ENCODE measurements around the gene NBAS.
"Not testable (repeated sequence)": the region's sequence is repeated elsewhere in the genome, so short reads cannot be mapped to it uniquely, and the experiment has no call there.

The NBAS gene

DNA sequence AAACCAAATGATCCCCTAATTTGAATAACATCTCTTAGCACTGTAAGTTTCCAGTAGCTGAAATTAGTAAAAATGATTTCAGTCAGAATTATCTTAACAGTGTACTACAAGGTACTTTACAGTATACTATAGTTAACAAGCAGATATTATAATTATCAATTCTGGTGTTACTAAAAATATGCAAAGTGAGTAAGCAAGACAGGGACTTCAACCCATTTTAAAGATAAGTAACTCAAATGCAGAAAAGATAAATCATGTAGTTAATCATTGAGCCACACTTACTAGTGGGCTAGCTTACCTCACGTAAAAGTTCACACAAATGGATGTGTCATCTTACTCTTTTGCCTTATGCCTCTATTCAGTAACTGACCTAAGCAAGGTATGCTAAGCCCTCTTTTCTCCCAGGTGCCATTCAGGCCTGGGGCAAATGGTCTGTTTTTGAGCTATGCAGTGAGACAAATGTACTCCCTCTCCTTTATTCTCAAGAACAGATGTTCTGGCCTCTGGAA, 101.0 kb downstream of the NBAS start:
- DNase-seq (ENCODE audit: low read depth in 2 of 2) = no peak

DNA sequence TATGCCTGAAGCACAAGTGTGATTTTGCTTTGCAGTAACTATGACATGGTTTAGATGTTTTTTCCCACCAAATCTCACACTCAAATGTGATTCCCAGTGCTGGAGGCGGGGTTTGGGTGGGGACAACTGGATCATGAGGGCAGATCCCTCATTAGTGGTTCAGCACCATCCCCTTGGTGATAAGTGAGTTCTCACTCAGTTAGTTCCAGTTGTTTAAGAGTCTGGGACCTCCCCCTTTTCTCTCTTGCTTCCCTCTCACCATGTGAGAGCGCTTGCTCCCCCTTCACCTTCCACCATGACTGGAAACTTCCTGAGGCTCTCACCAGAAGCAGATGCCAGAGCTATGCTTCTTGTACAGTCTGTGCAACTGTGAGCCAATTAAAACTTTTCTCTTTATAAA, 102.9 kb downstream of the NBAS start:
- DNase-seq (ENCODE audit: low read depth in 2 of 2) = no peak

DNA sequence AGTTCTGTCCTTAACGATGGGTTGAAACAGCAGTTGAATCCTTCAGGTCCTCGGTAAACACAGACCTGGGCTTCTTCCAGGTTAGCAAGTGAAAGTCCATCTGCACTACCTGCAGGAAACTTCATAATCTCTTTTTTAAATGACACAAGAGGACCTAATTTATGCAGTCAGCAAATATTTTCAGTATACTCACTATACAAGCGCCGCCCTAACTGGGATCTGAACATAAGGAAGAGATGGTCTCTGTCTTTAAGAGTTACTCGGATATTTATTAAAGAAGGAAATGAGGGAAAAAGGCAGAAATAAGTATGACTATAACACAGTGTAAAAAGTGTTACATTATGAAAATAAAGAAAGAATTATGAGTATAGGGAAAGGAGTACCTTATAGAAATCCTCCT, 103.3 kb downstream of the NBAS start:
- DNase-seq (ENCODE audit: low read depth in 2 of 2) = no peak

DNA sequence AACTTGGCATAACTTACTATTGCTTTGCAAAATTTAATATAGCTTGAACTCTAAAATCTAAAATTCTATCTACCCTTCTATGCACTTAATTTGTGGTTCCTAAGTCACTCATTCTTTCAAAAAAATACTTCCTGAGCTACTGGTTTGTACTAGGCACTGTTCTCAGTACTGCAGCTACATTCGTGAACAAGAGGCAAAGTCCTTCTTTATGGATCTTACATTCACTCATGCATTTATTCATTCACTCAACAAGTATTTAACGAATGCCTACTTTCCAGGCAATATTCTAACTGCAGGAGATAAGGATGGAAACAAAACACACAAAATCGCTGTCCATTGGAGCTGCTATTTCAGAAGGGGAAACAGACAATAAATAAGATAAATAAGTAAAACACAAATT, 104.8 kb downstream of the NBAS start:
- DNase-seq (ENCODE audit: low read depth in 2 of 2) = no peak

DNA sequence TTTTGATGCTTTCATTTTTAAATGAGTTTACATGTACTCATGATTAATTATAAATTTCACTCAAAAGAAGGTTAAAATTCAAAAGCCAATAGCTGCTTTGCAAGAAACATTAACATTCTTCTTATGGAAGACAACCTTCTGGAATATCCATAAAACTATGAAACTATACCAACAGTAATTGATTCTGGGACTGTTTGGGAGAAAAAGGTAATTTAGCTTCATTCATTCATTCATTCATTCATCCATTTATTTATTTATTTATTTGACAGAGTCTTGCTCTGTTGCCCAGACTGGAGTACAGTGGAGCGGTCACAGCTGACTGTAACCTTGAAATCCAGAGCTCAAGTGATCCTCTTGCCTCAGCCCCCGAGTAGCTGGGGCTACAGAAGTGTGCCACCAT, 110.3 kb downstream of the NBAS start:
- no peak for DNase-seq (ENCODE audit: low read depth in 2 of 2)

DNA sequence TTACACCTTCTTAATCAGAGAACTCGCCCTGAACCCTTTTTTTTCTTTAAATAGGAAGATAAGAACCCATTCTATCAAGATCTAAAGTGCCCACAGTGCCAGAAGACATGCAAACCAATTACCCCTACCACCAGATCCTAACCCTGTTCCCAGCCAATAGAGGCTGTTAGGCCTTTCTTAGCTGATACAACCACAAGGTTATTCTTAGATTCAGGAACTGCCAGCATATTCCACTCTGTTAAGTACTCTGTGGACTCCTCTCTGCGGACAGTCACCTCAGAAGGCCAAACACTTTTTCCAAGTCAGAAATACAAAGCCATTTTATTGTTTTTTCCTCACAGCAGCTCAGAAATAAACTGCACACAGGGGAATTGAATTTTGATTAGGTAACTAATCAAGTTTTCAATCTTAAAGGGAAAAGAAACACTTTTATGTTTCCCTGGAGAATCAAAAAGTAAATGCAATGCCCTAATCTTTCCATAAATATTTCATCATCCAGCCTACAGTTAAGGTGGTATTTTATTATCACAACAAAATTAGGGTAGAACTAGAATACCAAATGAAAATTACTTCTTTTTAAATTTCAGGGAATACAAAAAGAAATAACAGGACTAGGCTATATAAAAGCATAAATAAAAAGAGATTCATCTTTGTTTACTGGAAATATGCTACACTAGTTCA, 111.4 kb downstream of the NBAS start:
- DNase-seq (ENCODE audit: low read depth in 2 of 2) = no peak

DNA sequence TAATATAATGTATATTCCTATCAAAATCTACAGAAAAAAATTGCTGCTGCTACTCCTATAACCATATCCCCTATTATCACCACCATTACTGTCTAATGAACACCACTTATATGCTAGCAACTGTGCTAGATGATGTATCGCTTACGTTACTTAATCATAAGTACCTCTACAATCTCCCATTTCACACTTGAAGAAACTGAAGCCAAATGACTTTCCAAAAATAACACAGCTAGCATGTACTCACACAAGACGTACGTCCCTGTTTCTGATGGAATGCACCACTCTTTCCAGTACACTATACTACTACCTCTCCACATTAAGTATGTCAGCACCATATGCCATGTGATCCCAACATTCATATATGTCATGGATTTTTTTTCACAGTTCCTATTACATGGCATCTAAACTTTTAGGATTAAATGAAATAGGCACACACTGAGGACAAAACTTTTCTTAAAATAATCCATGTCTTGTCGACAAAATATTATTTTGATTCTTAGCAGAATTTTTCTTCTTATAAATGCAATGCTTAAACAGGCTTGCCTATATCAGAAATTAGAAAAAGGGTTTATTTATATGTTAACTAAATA, 112.8 kb downstream of the NBAS start:
- no peak for DNase-seq (ENCODE audit: low read depth in 2 of 2)

DNA sequence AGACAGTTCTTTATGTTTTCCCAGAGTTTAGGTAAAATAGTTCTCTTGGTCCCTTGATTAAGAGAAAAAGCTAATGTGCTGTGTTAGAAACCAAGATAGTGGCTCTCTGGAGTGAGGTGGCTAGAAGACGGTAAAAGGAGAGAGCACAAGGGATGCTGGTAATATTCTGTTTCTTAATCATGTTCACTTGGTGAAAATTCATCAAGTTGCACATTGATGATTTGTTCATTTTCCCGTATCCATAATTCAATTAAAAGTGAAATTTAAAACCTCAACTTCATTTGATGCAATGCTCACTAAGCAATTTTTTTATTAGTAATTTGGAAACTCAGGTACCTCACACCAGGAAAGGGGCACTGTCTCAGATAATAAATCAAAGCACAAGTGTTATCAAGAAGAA, 113.8 kb downstream of the NBAS start:
- no peak for DNase-seq (ENCODE audit: low read depth in 2 of 2)

DNA sequence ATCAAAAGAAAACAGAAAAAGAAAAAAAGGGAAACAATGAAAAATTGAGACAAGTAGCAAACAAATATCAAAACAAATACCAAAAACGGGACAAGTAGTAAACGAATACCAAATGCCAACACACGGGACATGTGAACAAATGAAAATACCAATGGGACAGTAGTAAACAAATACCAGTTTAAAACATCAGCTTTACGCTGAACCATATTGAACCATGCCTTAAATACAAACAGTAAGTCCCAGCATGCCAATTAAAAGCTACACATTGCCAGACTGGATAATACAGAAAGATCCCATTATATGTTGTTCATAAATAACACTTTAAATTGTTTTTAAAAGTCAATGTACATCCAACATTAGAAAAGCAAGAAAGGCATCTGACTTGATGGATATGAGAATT, 114.2 kb downstream of the NBAS start:
- DNase-seq (ENCODE audit: low read depth in 2 of 2) = no peak

DNA sequence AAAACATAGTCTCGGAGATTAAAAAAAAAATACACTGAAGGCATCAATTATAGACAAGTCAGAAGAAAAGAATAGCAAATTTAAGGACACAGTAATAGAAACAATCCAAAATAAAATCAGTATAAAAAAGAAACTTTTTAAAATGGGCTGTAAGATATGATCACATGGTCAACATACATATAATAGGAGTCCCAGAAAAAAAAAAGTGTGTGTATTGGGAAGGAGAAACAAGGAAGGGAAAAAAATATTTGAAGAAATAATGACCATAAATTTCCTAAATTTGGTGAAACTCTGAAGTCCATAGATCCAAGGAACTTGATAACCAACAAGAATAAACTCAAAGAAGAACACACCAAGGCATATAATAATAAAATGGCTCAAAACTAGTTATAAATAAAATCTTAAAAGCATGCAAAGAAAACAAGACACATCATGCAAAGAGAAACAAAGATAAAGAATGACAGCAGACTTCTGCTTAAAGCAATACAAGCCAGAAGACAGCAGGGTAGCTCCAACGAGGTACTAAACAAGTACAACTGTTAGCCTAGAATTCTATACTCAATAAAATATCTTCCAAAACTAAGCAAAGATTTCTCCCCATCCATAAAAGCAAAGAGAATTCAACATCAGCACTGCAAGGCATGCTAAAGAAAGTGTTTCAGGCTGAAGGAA, 115.1 kb downstream of the NBAS start:
- no peak for DNase-seq (ENCODE audit: low read depth in 2 of 2)

DNA sequence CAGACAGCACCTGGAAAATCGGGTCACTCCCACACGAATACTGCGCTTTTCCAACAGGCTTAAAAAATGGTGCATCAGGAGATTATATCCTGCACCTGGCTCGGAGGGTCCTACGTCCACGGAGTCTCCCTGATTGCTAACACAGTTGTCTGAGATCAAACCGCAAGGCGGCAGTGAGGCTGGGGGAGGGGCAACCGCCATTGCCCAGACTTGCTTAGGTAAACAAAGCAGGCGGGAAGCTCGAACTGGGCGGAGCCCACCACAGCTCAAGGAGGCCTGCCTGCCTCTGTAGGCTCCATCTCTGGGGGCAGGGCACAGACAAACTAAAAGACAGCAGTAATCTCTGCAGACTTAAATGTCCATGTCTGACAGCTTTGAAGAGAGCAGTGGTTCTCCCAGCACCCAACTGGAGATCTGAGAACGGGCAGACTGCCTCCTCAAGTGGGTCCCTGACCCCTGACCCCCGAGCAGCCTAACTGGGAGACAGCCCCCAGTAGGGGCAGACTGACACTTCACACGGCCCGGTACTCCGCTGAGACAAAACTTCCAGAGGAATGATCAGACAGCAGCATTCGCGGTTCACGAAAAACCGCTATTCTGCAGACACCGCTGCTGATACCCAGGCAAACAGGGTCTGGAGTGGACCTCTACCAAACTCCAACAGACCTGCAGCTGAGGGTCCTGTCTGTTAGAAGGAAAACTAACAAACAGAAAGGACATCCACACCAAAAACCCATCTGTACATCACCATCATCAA, 121.2 kb downstream of the NBAS start:
- DNase-seq (ENCODE audit: low read depth in 2 of 2) = not testable (repeated sequence)

DNA sequence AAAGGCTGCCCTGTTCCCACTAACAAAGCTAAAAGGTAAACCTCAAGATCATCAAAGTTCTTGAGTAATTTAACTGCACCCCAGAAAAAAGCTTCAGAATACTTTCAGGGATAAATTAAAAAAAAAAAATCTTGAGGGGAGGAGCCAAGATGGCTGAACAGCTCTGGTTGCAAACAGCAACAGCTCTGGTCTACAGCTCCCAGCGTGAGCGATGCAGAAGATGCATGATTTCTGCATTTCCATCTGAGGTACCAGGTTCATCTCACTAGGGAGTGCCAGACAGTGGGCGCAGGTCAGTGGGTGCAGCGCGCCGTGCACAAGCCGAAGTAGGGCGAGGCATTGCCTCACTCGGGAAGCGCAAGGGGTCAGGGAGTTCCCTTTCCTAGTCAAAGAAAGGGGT, 121.8 kb downstream of the NBAS start:
- not testable (repeated sequence) for DNase-seq (ENCODE audit: low read depth in 2 of 2)

DNA sequence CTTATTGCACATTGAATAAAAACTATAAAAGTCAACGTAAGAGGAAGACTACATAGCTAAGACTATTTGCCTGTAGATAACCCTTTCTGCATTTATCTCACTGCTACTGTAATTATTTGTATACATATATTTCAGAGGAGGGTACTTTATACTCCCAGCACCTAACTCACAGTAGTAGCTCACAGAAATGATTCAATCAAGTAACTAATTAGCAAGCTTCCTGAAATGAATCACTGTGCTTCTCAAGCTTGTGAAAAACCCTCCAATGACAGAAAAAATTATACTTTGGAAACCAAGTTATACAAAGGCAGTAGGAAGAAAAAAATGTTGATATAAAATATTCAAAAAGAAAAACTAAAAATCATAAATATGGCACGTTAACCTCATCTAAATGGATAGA, 124.9 kb downstream of the NBAS start:
- DNase-seq (ENCODE audit: low read depth in 2 of 2) = no peak

DNA sequence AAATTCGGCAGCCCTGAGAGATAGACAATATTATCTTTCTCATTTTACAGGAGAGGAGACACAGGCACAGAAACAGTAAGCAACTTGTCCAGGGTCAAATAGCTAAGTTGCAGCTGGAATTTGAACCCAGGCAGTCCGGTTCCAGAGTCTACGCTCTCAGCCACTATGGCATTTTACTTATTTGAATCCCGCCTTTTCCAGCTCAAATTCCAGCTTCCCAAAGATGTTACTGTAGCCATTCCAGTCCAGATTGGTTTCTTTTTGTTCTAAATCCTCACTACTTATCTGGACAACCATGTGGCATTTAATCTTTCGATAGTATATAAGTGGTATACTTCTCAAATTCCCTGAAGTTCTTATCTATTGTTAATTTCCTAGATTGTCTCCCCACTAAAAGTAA, 125.7 kb downstream of the NBAS start:
- no peak for DNase-seq (ENCODE audit: low read depth in 2 of 2)

DNA sequence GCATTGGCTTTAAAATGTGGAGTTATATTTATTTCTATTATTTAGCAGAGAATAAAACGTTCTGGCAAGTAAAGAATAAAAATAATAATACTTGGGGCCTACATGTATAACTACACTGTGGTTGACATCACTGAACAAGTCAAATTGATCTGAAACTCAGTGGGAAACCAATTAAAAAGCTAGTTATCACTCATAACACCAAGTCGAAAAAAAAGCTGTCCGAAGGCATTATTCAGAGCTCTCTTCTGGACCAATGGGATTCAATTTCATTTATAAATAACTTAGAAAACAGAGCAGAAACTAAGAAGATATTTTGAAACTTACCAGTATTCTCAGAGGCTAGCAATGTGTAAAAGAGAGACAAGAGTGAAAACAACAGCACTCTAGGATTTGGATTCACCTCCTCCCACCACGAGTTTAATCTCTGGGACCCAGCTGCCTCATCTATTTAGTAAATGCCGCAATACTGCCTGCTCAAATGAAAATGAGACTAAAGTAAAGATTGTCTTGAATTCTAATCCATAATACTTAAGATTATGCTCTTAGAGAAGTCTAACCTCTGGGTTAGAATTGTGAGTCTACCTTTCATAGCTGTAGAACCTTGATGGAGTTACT, 128.4 kb downstream of the NBAS start:
- no peak for DNase-seq (ENCODE audit: low read depth in 2 of 2)

DNA sequence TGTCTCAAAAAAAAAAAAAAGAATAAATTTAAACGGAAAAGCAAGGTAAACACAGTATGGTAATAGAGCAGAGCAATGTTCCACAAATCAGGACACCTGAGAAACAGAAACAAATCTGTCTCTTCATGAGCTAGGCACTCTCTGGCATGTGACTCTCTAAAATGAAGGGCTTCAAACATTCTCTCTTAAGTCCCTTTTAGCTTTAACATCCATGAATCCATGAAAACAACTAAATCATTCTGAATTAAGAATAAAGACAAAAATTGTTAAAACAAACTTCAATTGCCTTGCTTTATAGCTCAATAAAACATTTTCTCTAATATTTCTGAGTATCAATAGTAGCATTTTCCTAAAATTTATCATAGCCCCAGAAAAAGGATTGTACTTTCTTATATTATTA, 132.1 kb downstream of the NBAS start:
- DNase-seq (ENCODE audit: low read depth in 2 of 2) = no peak

DNA sequence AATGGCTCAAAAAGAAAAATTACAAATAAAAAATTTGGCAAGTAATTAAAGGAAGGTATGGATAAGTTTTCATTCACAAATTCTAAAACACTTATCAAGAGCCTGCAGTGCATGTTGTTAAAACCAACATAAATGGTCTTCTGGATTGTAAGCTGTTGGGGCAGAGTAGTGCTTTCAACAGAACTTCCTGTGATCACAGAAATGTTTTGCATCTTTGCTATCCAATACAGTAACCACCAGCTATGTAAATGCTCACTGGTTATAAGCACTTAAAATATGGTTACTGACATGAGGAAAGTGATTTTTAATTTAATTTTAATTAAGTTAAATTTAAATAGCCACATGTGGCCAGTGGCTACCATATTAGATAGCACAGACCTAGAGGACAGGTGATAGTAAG, 133.1 kb downstream of the NBAS start:
- DNase-seq (ENCODE audit: low read depth in 2 of 2) = no peak

DNA sequence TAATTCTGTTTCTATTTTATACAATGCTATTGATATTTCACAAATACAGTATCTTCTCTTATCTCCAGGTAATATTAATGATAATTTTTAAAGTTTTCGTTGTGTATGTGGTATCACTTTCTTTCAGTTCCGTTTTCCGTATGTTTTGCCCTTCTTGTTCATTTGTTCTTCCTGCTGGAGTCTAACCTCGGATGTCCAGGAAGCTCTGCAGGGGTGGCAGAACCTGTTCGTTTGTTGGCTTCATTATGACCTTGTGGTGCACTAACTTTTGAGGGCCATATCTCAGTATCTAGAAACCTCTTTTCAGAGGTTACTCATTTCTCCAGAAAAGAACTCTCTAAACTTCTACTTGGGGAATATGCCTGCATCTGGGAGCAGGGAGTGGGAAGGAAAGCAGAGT, 134.5 kb downstream of the NBAS start:
- DNase-seq (ENCODE audit: low read depth in 2 of 2) = no peak

DNA sequence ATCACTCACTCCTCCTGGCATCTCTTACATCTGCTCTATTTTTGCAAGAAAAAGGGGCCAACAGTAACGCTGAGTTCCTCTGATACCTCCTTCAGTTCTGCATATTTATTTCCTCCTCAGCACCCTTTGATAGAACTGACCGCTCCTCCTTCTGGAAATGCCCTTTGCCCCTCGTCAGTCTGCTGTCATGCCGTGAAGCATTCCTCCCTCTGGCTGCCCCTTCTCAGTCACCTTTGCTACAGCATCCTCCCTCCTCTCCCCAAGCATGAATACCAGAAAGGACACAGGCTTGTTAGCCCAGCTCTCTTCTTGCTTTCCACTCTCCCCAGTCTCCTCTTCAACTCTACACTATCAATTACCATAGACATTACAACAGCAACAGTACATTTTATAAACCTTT, 135.4 kb downstream of the NBAS start:
- DNase-seq (ENCODE audit: low read depth in 2 of 2) = no peak

DNA sequence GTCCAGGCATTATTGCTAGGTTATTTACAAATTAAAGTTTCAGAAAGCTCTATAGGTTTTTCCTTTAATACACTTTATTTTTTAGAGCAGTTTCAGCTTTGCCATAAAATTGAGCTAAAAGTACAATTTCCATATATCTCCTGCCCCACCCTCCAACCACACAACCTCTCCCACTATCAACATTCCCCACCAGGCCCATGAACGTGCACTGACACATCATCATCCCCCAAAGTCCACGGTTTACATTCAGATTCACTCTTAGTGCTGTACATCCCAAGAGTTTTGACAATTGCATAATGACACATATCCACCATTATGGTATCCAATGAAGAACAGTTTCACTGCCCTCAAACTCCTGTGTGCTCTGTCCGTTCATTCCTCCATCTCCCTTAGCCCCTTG, 139.4 kb downstream of the NBAS start:
- DNase-seq (ENCODE audit: low read depth in 2 of 2) = no peak

DNA sequence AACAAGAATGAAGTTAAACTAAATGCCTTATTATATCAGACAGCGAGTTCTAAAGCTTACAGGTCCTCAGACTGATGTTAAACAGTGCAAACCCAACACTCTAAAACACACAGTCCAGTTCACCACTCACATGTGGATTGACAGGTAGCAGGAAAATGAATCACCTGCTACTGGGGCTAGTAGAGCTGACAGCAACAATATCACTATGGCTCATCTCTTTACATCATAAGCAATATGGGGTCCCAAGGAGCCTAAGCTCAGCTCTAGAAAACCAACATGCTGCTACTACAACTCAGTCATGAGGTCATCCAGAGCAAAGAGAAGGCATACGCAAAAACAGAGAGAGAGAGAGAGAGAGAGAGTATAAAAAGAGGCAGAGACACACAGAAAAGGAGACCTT, 145.4 kb downstream of the NBAS start:
- DNase-seq (ENCODE audit: low read depth in 2 of 2) = no peak

DNA sequence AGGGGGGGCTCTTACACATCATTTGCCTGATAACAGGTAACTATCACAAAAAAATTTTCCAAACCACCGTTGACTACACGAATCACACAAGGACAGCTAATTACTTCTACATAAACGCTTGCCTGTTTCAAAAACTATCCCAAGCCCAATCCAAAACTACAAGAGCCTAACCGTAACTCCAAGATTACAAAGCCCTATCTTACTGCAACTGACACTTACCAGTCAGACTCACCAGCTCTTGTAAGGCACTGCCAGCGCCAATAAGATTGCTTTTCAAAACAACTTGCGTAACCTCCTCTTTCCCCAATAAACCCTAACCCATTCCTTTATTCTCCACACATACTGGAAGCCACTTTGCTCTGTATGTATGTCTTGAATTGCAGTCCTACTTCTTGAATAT, 148.4 kb downstream of the NBAS start:
- DNase-seq (ENCODE audit: low read depth in 2 of 2) = no peak
